Astrocyte of the spinal cord (primary cell): ENCODE results near the gene MEIOB.
"Not testable (repeated sequence)": the region's sequence is repeated elsewhere in the genome, so short reads cannot be mapped to it uniquely, and the experiment has no call there.

Experiments used
- DNase-seq: peaks from one replicate; pipeline ENCODE4 v3.0.0; 2011; ENCODE audit warnings: low read depth, low spot score
- H3K4me3 ChIP-seq: 2 replicates; pipeline ENCODE4 v1.5.1; 2011; ENCODE audit warnings: low read depth, mild to moderate bottlenecking, low read length, moderate library complexity
- in situ Hi-C: cut with HindIII; loops from 2 replicates; pipeline ENCODE4 v1.10.0; 2017; ENCODE audit warnings: low sequenced_read_pairs
- TF ChIP-seq, protein P1 (sequence below): IDR thresholded peaks from 2 replicates; pipeline ENCODE4 v1.5.1; 2012; ENCODE audit warnings: low read depth, mild to moderate bottlenecking, low read length, inconsistent platforms

The MEIOB gene

GRCh38 chr16:1877089-1877488 lies 5.1 kb upstream of the MEIOB start:
- no peak for DNase-seq
- TF ChIP-seq, protein P1, sequence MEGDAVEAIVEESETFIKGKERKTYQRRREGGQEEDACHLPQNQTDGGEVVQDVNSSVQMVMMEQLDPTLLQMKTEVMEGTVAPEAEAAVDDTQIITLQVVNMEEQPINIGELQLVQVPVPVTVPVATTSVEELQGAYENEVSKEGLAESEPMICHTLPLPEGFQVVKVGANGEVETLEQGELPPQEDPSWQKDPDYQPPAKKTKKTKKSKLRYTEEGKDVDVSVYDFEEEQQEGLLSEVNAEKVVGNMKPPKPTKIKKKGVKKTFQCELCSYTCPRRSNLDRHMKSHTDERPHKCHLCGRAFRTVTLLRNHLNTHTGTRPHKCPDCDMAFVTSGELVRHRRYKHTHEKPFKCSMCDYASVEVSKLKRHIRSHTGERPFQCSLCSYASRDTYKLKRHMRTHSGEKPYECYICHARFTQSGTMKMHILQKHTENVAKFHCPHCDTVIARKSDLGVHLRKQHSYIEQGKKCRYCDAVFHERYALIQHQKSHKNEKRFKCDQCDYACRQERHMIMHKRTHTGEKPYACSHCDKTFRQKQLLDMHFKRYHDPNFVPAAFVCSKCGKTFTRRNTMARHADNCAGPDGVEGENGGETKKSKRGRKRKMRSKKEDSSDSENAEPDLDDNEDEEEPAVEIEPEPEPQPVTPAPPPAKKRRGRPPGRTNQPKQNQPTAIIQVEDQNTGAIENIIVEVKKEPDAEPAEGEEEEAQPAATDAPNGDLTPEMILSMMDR = no peak
- in situ Hi-C loops = no loop called here

GRCh38 chr16:1876468-1876867 lies 4.5 kb upstream of the MEIOB start:
- TF ChIP-seq, protein P1 = no peak
- in situ Hi-C loops = no loop called here
- no peak overlapping the region for H3K4me3 ChIP-seq
- DNase-seq = no peak

More at GRCh38 chr16:1877089-1877488, 5.1 kb upstream of the MEIOB start:
- H3K4me3 ChIP-seq = no peak overlapping the region

GRCh38 chr16:1876066-1876465 lies 4.1 kb upstream of the MEIOB start:
- DNase-seq, in situ Hi-C loops, H3K4me3 ChIP-seq: not testable (repeated sequence)

DNA sequence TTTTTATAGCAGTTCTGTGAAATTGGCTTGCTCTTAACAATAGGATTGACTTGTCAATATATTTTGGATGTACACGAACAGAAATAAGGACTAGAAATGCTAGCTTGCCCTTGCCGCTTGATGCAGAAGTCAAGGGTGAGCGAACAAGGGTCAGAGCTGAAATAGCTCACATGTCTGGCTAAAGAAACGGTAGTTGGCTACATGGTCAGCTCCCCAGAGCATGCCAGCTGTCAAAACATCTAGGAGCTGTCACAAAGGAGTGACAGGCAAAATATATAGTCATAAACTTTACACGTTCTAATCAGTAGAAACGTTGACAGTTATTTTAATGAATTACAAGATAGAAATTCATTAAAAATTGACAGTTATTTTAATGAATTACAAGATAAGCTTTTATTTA lies 2.9 kb upstream of the MEIOB start:
- in situ Hi-C loops = no loop called here
- TF ChIP-seq, protein P1 = no peak
- H3K4me3 ChIP-seq = no peak overlapping the region
- no peak for DNase-seq

GRCh38 chr16:1870365-1871082 lies 1.4 kb downstream of the MEIOB start:
- no peak overlapping the region for H3K4me3 ChIP-seq
- DNase-seq = peak; percentile 66
- TF ChIP-seq, protein P1 = no peak
- in situ Hi-C loops = no loop called here

DNA sequence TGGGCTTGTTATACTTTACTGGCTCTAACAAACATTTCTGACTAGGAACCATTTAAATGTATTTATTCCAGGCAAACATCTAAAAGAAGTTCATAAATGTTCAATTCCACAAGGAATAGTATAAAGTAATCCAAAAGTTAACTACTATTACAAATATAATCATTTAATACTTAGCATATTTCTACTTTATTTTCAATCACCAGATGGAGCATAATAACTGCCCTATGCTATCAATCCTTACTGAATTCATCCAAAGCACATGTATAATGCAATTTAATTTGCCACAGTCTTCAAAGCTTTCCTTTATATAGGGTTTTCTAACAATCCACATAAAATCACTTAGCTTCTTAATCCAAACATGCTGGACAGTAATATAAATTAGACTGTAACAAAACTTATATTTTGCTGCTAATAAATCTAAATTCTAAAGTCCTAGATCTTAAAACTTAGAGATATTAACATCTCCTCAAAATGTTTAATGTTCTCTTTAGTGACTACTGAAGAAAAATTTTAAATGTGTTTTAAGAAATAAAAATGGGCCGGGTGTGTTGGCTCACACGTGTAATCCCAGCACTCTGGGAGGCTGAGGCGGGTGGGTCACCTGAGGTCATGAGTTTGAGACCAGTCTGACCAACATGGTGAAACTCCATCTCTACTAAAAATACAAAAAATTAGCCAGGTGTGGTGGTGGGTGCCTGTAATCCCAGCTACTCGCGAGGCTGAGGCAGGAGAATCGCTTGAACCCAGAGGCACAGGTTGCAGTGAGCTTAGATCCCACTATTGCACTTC lies 5.9 kb downstream of the MEIOB start:
- TF ChIP-seq, protein P1 = no peak
- DNase-seq = no peak
- no peak overlapping the region for H3K4me3 ChIP-seq
- in situ Hi-C loops = no loop called here

- in situ Hi-C loops = no loop called here
- TF ChIP-seq, protein P1 = peak; percentile 50
- DNase-seq = peak; percentile 48
- no peak overlapping the region for H3K4me3 ChIP-seq
These were observed 8.1 kb downstream of the MEIOB start for GRCh38 chr16:1863681-1864460.
